ENCODE data around the gene KATNB1. TPM values are rescaled to one million over a fixed set of nuclear protein-coding genes. Genes with fewer than 3 reads are reported as not detected.

The KATNB1 gene
- polyA plus RNA-seq, 1 donor from 2014 or later: 57.9 TPM

- Histone ChIP-seq H4K20me1 (ENCODE audit: insufficient read depth) (no peaks in the 10 kb centered on the region), H3K9me3 (ENCODE audit: low read length) (no peaks in the 10 kb centered on the region), H3K9ac (ENCODE audit: low read length) (no peak overlapping the region), H3K36me3 (ENCODE audit: insufficient read depth, low read length) (no peaks in the 10 kb centered on the region), H3K4me3 (ENCODE audit: low read length) (no peak overlapping the region), H3F3A (ENCODE audit: insufficient read depth, low read length, poor library complexity, severe bottlenecking) (no peaks in the 10 kb centered on the region), H3K27ac (ENCODE audit: low read length) (no peak overlapping the region), H3K9me2 (ENCODE audit: insufficient read depth, low read length) (no peaks in the 10 kb centered on the region), H2AFZ (ENCODE audit: low read depth, low read length) (no peak overlapping the region), H3K4me2 (ENCODE audit: low read length) (no peak overlapping the region), H3K79me2 (replicated peaks; ENCODE audit: insufficient read depth, low read length) (no peaks in the 10 kb centered on the region), H3K27me3 (ENCODE audit: insufficient read depth, low read depth, low read length) (no peaks in the 10 kb centered on the region)
- no peak for TF ChIP-seq RAD21 (conservative IDR thresholded peaks at IDR 0.05)
- no peak for TF ChIP-seq SMC3 (conservative IDR thresholded peaks at IDR 0.05; ENCODE audit: poor library complexity)
- TF ChIP-seq EZH2 (IDR thresholded peaks at IDR 0.05; ENCODE audit: borderline replicate concordance, insufficient read depth, low read length, poor library complexity, severe bottlenecking): no peak
- TF ChIP-seq CTCF (IDR thresholded peaks at IDR 0.05; ENCODE audit: poor library complexity, severe bottlenecking): no peak
- no peak for TF ChIP-seq POLR2AphosphoS5 (IDR thresholded peaks at IDR 0.05)
- TF ChIP-seq, protein P1, sequence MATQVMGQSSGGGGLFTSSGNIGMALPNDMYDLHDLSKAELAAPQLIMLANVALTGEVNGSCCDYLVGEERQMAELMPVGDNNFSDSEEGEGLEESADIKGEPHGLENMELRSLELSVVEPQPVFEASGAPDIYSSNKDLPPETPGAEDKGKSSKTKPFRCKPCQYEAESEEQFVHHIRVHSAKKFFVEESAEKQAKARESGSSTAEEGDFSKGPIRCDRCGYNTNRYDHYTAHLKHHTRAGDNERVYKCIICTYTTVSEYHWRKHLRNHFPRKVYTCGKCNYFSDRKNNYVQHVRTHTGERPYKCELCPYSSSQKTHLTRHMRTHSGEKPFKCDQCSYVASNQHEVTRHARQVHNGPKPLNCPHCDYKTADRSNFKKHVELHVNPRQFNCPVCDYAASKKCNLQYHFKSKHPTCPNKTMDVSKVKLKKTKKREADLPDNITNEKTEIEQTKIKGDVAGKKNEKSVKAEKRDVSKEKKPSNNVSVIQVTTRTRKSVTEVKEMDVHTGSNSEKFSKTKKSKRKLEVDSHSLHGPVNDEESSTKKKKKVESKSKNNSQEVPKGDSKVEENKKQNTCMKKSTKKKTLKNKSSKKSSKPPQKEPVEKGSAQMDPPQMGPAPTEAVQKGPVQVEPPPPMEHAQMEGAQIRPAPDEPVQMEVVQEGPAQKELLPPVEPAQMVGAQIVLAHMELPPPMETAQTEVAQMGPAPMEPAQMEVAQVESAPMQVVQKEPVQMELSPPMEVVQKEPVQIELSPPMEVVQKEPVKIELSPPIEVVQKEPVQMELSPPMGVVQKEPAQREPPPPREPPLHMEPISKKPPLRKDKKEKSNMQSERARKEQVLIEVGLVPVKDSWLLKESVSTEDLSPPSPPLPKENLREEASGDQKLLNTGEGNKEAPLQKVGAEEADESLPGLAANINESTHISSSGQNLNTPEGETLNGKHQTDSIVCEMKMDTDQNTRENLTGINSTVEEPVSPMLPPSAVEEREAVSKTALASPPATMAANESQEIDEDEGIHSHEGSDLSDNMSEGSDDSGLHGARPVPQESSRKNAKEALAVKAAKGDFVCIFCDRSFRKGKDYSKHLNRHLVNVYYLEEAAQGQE (IDR thresholded peaks at IDR 0.05; ENCODE audit: borderline replicate concordance): no peak
- no peak for TF ChIP-seq TAF1 (IDR thresholded peaks at IDR 0.05; ENCODE audit: low read depth)
- TF ChIP-seq MXI1 (conservative IDR thresholded peaks at IDR 0.05; ENCODE audit: poor library complexity, severe bottlenecking): no peak
- no peak for TF ChIP-seq EP300 (conservative IDR thresholded peaks at IDR 0.05; ENCODE audit: poor library complexity, severe bottlenecking)
Observed at GRCh38 chr16:57697896-57698537, 37.6 kb upstream of the KATNB1 start.

- TF ChIP-seq CTCF (IDR thresholded peaks at IDR 0.05; ENCODE audit: poor library complexity, severe bottlenecking): no peak
- no peak for TF ChIP-seq TAF1 (IDR thresholded peaks at IDR 0.05; ENCODE audit: low read depth)
- TF ChIP-seq, protein P1 (IDR thresholded peaks at IDR 0.05; ENCODE audit: borderline replicate concordance): no peak
- TF ChIP-seq EP300 (conservative IDR thresholded peaks at IDR 0.05; ENCODE audit: poor library complexity, severe bottlenecking): no peak
- TF ChIP-seq POLR2AphosphoS5 (IDR thresholded peaks at IDR 0.05): no peak
- no peak for TF ChIP-seq MXI1 (conservative IDR thresholded peaks at IDR 0.05; ENCODE audit: poor library complexity, severe bottlenecking)
- no peak for TF ChIP-seq RAD21 (conservative IDR thresholded peaks at IDR 0.05)
- TF ChIP-seq EZH2 (IDR thresholded peaks at IDR 0.05; ENCODE audit: borderline replicate concordance, insufficient read depth, low read length, poor library complexity, severe bottlenecking): no peak
- TF ChIP-seq SMC3 (conservative IDR thresholded peaks at IDR 0.05; ENCODE audit: poor library complexity): no peak
- Histone ChIP-seq H3K79me2 (replicated peaks; ENCODE audit: insufficient read depth, low read length) (no peaks in the 10 kb centered on the region), H3K4me2 (ENCODE audit: low read length) (no peak overlapping the region), H3K27me3 (ENCODE audit: insufficient read depth, low read depth, low read length) (no peaks in the 10 kb centered on the region), H3K4me3 (ENCODE audit: low read length) (no peak overlapping the region), H3K9me2 (ENCODE audit: insufficient read depth, low read length) (no peaks in the 10 kb centered on the region), H3F3A (ENCODE audit: insufficient read depth, low read length, poor library complexity, severe bottlenecking) (no peaks in the 10 kb centered on the region), H2AFZ (ENCODE audit: low read depth, low read length) (no peak overlapping the region), H3K9me3 (ENCODE audit: low read length) (no peaks in the 10 kb centered on the region), H3K27ac (ENCODE audit: low read length) (no peak overlapping the region), H3K9ac (ENCODE audit: low read length) (no peak overlapping the region), H3K36me3 (ENCODE audit: insufficient read depth, low read length) (no peaks in the 10 kb centered on the region), H4K20me1 (ENCODE audit: insufficient read depth) (no peaks in the 10 kb centered on the region)
Observed at GRCh38 chr16:57698812-57699405, 36.7 kb upstream of the KATNB1 start.

All from neural cell (in vitro differentiated cells).